IPS-NIHi7 (cell line): Measurements from ENCODE around the gene AKT1.

ENCODE experiments used
- DNase-seq: peaks from one replicate; pipeline ENCODE4 v3.0.0; 2012; ENCODE audit warnings: mixed read lengths; ENCODE audit errors: extremely low spot score

Gene AKT1

GRCh38 chr14:104723651-104724406, 71.7 kb downstream of the AKT1 start, which contains the start of gene ADSS1:
TSS of gene ADSS1 (plus strand) at chr14:104724229. CDS start at chr14:104724271, 42 bp downstream.
- peak; percentile 93 for DNase-seq

GRCh38 chr14:104722938-104723650, 72.5 kb downstream of the AKT1 start:
- peak; percentile 38 for DNase-seq

- no peak for DNase-seq
Observed at GRCh38 chr14:104721505-104722431, 73.8 kb downstream of the AKT1 start.
